ENCODE results near the gene TRIM41.

Gene TRIM41

GRCh38 chr5:181230551-181230950 is 7.5 kb downstream of the TRIM41 start:
- no peak for FAIRE-seq
- DNase-seq (ENCODE audit: insufficient read length, low spot score), result no peak
- no peak for TF ChIP-seq CTCF (IDR thresholded peaks at IDR 0.05; ENCODE audit: insufficient read depth, missing control alignments)

- FAIRE-seq (no peak), DNase-seq (ENCODE audit: insufficient read length, low spot score) (no peak)
Observed at GRCh38 chr5:181231432-181231831, 8.4 kb downstream of the TRIM41 start.

GRCh38 chr5:181232593-181232992 is 9.5 kb downstream of the TRIM41 start:
- FAIRE-seq (no peak), DNase-seq (ENCODE audit: insufficient read length, low spot score) (no peak)
- TF ChIP-seq CTCF (IDR thresholded peaks at IDR 0.05; ENCODE audit: insufficient read depth, missing control alignments), result no peak

More at GRCh38 chr5:181231432-181231831, 8.4 kb downstream of the TRIM41 start:
- TF ChIP-seq CTCF (IDR thresholded peaks at IDR 0.05; ENCODE audit: insufficient read depth, missing control alignments), result no peak

DNA sequence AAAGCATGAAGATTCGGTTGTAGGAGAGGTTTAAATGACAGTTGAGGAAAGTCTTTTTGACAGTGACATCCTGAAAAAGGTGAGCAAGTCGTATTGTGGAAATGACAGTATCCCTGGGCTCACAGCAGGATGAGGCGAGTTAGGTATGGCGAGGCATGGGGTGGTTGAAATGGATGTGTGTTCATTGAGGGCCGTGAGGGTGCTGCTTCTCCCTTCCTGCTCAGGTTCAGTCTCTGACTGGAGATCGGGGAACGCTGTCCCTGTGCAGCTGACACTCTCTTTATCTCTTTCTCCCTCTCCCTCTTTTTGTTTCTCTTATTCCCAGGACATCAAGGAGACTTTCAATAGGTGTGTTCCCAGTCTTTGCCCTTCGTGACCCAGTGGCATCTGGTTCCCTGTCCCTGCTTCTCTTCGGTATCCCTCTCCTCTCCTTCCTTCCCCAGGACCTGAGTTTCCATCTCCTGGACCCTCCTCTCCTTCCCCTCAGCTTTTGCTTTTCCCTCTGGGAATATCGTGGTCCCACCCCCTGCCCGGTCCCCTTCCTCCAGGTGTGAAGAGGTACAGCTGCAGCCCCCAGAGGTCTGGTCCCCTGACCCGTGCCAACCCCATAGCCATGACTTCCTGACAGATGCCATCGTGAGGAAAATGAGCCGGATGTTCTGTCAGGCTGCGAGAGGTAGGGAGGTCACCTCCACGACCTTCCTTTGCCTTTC is 10.2 kb downstream of the TRIM41 start:
- DNase-seq (ENCODE audit: insufficient read length, low spot score) (no peak), FAIRE-seq (no peak)
- no peak for TF ChIP-seq CTCF (IDR thresholded peaks at IDR 0.05; ENCODE audit: insufficient read depth, missing control alignments)

GRCh38 chr5:181233801-181234454 is 10.8 kb downstream of the TRIM41 start:
- FAIRE-seq, result no peak
- TF ChIP-seq CTCF (IDR thresholded peaks at IDR 0.05; ENCODE audit: insufficient read depth, missing control alignments), result no peak
- no peak for DNase-seq (ENCODE audit: insufficient read length, low spot score)

GRCh38 chr5:181234455-181235306 is 11.6 kb downstream of the TRIM41 start:
- FAIRE-seq (no peak), DNase-seq (ENCODE audit: insufficient read length, low spot score) (no peak)
- TF ChIP-seq CTCF (IDR thresholded peaks at IDR 0.05; ENCODE audit: insufficient read depth, missing control alignments), result no peak
